GM12874 (cell line): ENCODE results near the gene NUP205.

Experiments used
- TF ChIP-seq, protein P1 (sequence below): IDR thresholded peaks from 2 replicates; pipeline ENCODE4 v1.5.1; 2011; ENCODE audit warnings: low read depth, mild to moderate bottlenecking, control low read depth, low read length, moderate library complexity; ENCODE audit not compliant: insufficient read depth

NUP205 gene

GRCh38 chr7:135514856-135515255, 42.9 kb upstream of the NUP205 start:
- TF ChIP-seq, protein P1, sequence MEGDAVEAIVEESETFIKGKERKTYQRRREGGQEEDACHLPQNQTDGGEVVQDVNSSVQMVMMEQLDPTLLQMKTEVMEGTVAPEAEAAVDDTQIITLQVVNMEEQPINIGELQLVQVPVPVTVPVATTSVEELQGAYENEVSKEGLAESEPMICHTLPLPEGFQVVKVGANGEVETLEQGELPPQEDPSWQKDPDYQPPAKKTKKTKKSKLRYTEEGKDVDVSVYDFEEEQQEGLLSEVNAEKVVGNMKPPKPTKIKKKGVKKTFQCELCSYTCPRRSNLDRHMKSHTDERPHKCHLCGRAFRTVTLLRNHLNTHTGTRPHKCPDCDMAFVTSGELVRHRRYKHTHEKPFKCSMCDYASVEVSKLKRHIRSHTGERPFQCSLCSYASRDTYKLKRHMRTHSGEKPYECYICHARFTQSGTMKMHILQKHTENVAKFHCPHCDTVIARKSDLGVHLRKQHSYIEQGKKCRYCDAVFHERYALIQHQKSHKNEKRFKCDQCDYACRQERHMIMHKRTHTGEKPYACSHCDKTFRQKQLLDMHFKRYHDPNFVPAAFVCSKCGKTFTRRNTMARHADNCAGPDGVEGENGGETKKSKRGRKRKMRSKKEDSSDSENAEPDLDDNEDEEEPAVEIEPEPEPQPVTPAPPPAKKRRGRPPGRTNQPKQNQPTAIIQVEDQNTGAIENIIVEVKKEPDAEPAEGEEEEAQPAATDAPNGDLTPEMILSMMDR: no peak

GRCh38 chr7:135517060-135517459, 40.7 kb upstream of the NUP205 start:
- TF ChIP-seq, protein P1: no peak

- TF ChIP-seq, protein P1: no peak
Measured at GRCh38 chr7:135518748-135519147, 39.0 kb upstream of the NUP205 start.

DNA sequence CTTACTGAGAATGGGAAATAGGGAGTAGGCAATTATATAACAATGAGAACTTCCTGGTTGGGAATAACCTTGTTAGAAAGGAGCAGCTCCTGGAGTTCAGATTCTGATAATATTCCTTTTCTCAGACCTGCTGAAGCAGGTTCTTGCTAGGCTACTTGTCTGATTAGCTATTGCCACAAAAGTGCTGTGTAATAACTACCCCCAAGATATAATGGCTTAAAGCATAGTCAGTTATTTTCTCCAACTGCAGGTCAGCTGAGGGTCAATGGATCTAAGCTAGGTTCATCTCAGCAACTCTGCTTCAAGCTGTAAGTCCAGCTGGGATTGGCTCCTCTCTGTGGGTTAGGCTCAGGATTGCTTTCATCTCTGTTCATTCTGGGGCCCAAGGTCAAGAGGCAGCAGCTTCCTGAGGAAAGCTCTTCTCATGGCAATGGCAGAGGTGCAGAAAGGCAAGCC, 38.5 kb upstream of the NUP205 start:
- TF ChIP-seq, protein P1: no peak

DNA sequence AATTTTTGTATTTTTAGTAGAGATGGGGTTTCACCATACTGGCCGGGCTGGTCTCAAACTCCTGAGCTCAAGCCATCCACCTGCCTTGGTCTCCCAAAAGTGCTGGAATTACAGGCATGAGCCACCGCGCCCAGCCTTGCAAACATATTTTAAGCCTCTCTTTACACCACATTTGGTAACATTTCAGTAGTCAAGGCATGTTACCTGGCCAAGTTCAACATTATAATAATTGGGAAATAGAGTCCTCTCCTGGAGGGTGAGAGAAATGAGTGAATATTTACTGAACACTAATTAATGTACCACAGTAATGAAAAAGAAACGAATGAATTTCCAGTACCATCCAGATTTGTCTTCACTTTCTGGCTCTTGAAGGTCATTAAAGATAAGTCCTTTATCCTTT, 37.8 kb upstream of the NUP205 start:
- TF ChIP-seq, protein P1: no peak

DNA sequence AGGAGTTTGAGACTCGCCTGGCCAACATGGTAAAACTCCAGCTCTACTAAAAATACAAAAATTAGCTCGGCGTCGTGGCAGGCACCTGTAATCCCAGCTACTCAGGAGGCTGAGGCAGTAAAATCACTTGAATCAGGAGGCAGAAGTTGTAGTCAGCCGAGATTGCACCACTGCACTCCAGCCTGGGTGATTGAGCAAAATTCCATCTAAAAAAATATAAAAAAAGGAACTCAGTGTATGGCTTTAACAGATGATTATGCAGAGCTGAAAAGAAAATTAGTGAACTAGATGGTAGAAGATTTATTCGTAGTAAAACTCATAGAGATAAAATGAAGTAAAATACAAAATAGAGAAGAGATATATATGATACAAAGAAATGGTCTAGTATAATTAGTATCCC, 35.2 kb upstream of the NUP205 start:
- TF ChIP-seq, protein P1: no peak

DNA sequence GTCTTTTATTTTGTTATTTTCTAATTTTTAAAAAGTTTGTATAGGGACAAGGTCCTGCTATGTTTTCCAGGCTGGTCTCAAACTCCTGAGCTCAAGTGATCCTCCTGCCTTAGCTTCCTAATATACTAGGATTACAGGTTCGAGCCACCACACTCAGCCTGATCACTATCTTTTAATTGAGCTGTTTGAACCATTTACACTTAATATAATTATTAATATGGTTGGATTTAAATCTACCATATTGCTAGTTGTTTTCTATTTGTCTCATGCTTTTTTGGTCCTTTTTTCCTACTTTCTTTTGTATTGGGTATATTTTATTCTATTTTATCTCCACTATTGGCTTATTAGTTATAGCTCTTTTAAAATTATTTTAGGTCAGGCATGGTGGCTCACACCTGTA, 34.6 kb upstream of the NUP205 start:
- TF ChIP-seq, protein P1: no peak

GRCh38 chr7:135525426-135525825, 32.3 kb upstream of the NUP205 start:
- TF ChIP-seq, protein P1: no peak
